PC-9 (cell line): ENCODE data around the gene SDK1. TPM values are rescaled to one million over a fixed set of nuclear protein-coding genes. Genes with fewer than 3 reads are reported as not detected.

Experiments
- BruUV-seq: library from RNA; stranded (reverse); fragments of 400-500 nt; replicated peaks from 2 replicates; lab custom pipeline; 2021; lab: Mats Ljungman, UMichigan
- CTCF ChIA-PET: fragments of 300-600 bp; sonication (Branson Sonifier 250); formaldehyde crosslinking; loops from one replicate; lab custom pipeline; 2022; ENCODE audit warnings: antibody characterized with exemption; lab: Charles Lee
- POLR2A ChIA-PET: fragments of 300-600 bp; sonication (Branson Sonifier 250); formaldehyde crosslinking; loops from one replicate; lab custom pipeline; 2022; ENCODE audit warnings: antibody characterized with exemption; ENCODE audit not compliant: unreplicated experiment; lab: Charles Lee
- DNase-seq, 2 experiments: peaks; one replicate each; pipeline versions ENCODE4 v3.0.0 to v3.0.0-alpha.2; 2015 to 2022; ENCODE audit warnings: mixed read lengths in 1 of 2
- H2AFZ ChIP-seq: fragments of 200-600 bp; sonication (generic); 2 replicates; pipeline ENCODE4 v1.8.1; 2017; ENCODE audit warnings: antibody characterized with exemption
- H3F3A ChIP-seq: fragments of 200-600 bp; sonication (generic); 2 replicates; pipeline ENCODE4 v1.8.1; 2017; ENCODE audit warnings: antibody characterized with exemption, mild to moderate bottlenecking, low read depth; ENCODE audit not compliant: insufficient read depth
- H3K27ac ChIP-seq: fragments of 200-600 bp; sonication (generic); 2 replicates; pipeline ENCODE4 v1.6.1; 2016; ENCODE audit warnings: mixed run types
- H3K27me3 ChIP-seq: fragments of 200-600 bp; sonication (generic); 2 replicates; pipeline ENCODE4 v1.6.1; 2016; ENCODE audit warnings: low read depth, mixed run types; ENCODE audit not compliant: insufficient read depth
- H3K36me3 ChIP-seq: fragments of 200-600 bp; sonication (generic); 2 replicates; pipeline ENCODE4 v1.6.1; 2016; ENCODE audit warnings: low read depth, mixed run types
- H3K4me1 ChIP-seq: fragments of 200-600 bp; sonication (generic); replicated peaks from 2 replicates; pipeline ENCODE4 v1.6.1; 2016; ENCODE audit warnings: mixed run types; ENCODE audit not compliant: insufficient read depth
- H3K4me2 ChIP-seq: fragments of 200-600 bp; sonication (generic); 2 replicates; pipeline ENCODE4 v1.6.1; 2017; ENCODE audit warnings: mixed run types
- H3K4me3 ChIP-seq: fragments of 200-600 bp; sonication (generic); 2 replicates; pipeline ENCODE4 v1.6.1; 2016; ENCODE audit warnings: mixed run types
- H3K79me2 ChIP-seq: fragments of 200-600 bp; sonication (generic); 2 replicates; pipeline ENCODE4 v1.6.1; 2017; ENCODE audit warnings: low read depth, mixed run types
- H3K9me2 ChIP-seq: fragments of 200-600 bp; sonication (generic); 2 replicates; pipeline ENCODE4 v1.8.1; 2017; ENCODE audit warnings: mild to moderate bottlenecking; ENCODE audit not compliant: insufficient read depth
- H3K9me3 ChIP-seq: fragments of 200-600 bp; sonication (generic); 2 replicates; pipeline ENCODE4 v1.8.1; 2016; ENCODE audit warnings: low read depth; ENCODE audit not compliant: insufficient read depth
- H4K20me1 ChIP-seq: fragments of 200-600 bp; sonication (generic); 2 replicates; pipeline ENCODE4 v1.8.1; 2017; ENCODE audit not compliant: insufficient read depth
- CTCF ChIP-seq: fragments of 200-600 bp; sonication (generic); conservative IDR thresholded peaks from 2 replicates; pipeline ENCODE4 v1.6.1; 2017; ENCODE audit warnings: mixed run types, antibody characterized with exemption, mild to moderate bottlenecking, moderate library complexity
- EZH2 ChIP-seq: fragments of 200-600 bp; sonication (generic); IDR thresholded peaks from 2 replicates; pipeline ENCODE4 v1.8.0; 2017; ENCODE audit warnings: antibody characterized with exemption, low read depth
- intact Hi-C: fragments of 100-400 bp; cut with micrococcal nuclease; formaldehyde crosslinking; loops from one replicate; pipeline ENCODE4 v1.10.0; 2022; ENCODE audit not compliant: unreplicated experiment
- total RNA-seq: library from RNA; stranded (reverse); gene quantifications from 2 replicates; pipeline ENCODE4 v1.2.3, GENCODE V29; 2021

The SDK1 gene
- total RNA-seq, 1 experiment from 2014 or later, result not detected

- DNase-seq, result no peak
- Histone ChIP-seq H3K4me2 (no peak overlapping the region), H3F3A (no peaks in the 10 kb centered on the region), H3K9me3 (no peaks in the 10 kb centered on the region), H3K79me2 (no peaks in the 10 kb centered on the region), H3K27ac (no peak overlapping the region), H3K4me1 (no peaks in the 10 kb centered on the region), H4K20me1 (no peaks in the 10 kb centered on the region), H3K9me2 (no peaks in the 10 kb centered on the region; the same call in none of the 2 replicates), H3K4me3 (no peak overlapping the region), H3K36me3 (no peaks in the 10 kb centered on the region), H3K27me3 (peaks cover 3% of the 10 kb centered on the region), H2AFZ (no peak overlapping the region)
- ChIA-PET POLR2A (no interaction called here), CTCF (no interaction called here)
- TF ChIP-seq CTCF, result no peak
- no peak for TF ChIP-seq EZH2
- BruUV-seq, result no TSS peak
- intact Hi-C loops, result no loop called here
Measured at GRCh38 chr7:3326246-3326645, 25.2 kb downstream of the SDK1 start.

- Histone ChIP-seq H3K4me1 (no peaks in the 10 kb centered on the region), H3K79me2 (no peaks in the 10 kb centered on the region), H3K36me3 (no peaks in the 10 kb centered on the region), H4K20me1 (no peaks in the 10 kb centered on the region), H3K27me3 (peaks cover 3% of the 10 kb centered on the region), H3K4me2 (no peak overlapping the region), H3K9me3 (no peaks in the 10 kb centered on the region), H3K9me2 (no peaks in the 10 kb centered on the region; the same call in none of the 2 replicates), H3K4me3 (no peak overlapping the region), H2AFZ (no peak overlapping the region), H3F3A (no peaks in the 10 kb centered on the region), H3K27ac (no peak overlapping the region)
- ChIA-PET POLR2A (no interaction called here), CTCF (no interaction called here)
- no TSS peak for BruUV-seq
- no peak for TF ChIP-seq EZH2
- no peak for TF ChIP-seq CTCF
- DNase-seq, result no peak
- intact Hi-C loops, result no loop called here
Measured at GRCh38 chr7:3327099-3327498, 26.0 kb downstream of the SDK1 start.

- H3K4me2 ChIP-seq, result no peak overlapping the region
- peaks cover 6% of the 10 kb centered on the region for H3K27me3 ChIP-seq
- no TSS peak for BruUV-seq
- ChIA-PET CTCF (no interaction called here), POLR2A (no interaction called here)
- no peak overlapping the region for H3K4me3 ChIP-seq
- H3K9me2 ChIP-seq, result no peaks in the 10 kb centered on the region; the same call in none of the 2 replicates
- intact Hi-C loops, result no loop called here
- no peak overlapping the region for H2AFZ ChIP-seq
- H3K36me3 ChIP-seq, result no peaks in the 10 kb centered on the region
- no peaks in the 10 kb centered on the region for H3F3A ChIP-seq
- TF ChIP-seq CTCF, result no peak
- no peak for TF ChIP-seq EZH2
- no peaks in the 10 kb centered on the region for H3K4me1 ChIP-seq
- no peaks in the 10 kb centered on the region for H3K9me3 ChIP-seq
- H3K79me2 ChIP-seq, result no peaks in the 10 kb centered on the region
- no peak for DNase-seq
- H3K27ac ChIP-seq, result no peak overlapping the region
- no peaks in the 10 kb centered on the region for H4K20me1 ChIP-seq
Measured at GRCh38 chr7:3327655-3328054, 26.6 kb downstream of the SDK1 start.
